Thyroid gland (tissue), 4 donors: ENCODE data around the gene PTPRN2. TPM values are rescaled to one million over a fixed set of nuclear protein-coding genes. Genes with fewer than 3 reads are reported as not detected.

Source experiments
- DNase-seq, 2 donors: peaks; one replicate each; pipeline ENCODE4 v3.0.0-alpha.2; 2019
- H3K27ac ChIP-seq, 3 donors: fragments of 200-600 bp; sonication (generic); 1 replicate in 2 of 3; 2 replicates in 1 of 3; pipeline ENCODE4 v1.5.1; 2016 to 2019; ENCODE audit warnings: mild to moderate bottlenecking in 1 of 3, moderate library complexity in 1 of 3
- H3K27me3 ChIP-seq: fragments of 200-600 bp; sonication (generic); one replicate; pipeline ENCODE4 v1.5.1; 2019
- H3K36me3 ChIP-seq, 2 donors: fragments of 200-600 bp; sonication (generic); one replicate each; pipeline ENCODE4 v1.5.1; 2016 to 2019
- H3K4me1 ChIP-seq, 2 donors: fragments of 200-600 bp; sonication (generic); one replicate each; pipeline ENCODE4 v1.5.1; 2017 to 2019
- H3K4me3 ChIP-seq, 3 donors: fragments of 200-600 bp; sonication (generic); replicated peaks in 1 of 3; 1 replicate in 2 of 3; 2 replicates in 1 of 3; pipeline ENCODE4 v1.5.1; 2016; ENCODE audit warnings: mild to moderate bottlenecking in 1 of 3
- H3K9me3 ChIP-seq: fragments of 200-600 bp; sonication (generic); one replicate; pipeline ENCODE4 v1.5.1; 2017
- CTCF ChIP-seq, 6 experiments: fragments of 200-600 bp in 3 of 6; fragments of 450-650 bp in 3 of 6; sonication (generic) in 3 of 6; IDR thresholded peaks; one replicate each; pipeline ENCODE4 v1.5.1; 2016 to 2019; ENCODE audit warnings: antibody characterized with exemption in 6 of 6, mild to moderate bottlenecking in 2 of 6, inconsistent platforms in 1 of 6, moderate library complexity in 1 of 6
- POLR2A ChIP-seq, 2 donors: fragments of 450-650 bp; IDR thresholded peaks; one replicate each; pipeline ENCODE4 v1.6.1; 2017; ENCODE audit warnings: antibody characterized with exemption in 2 of 2, mild to moderate bottlenecking in 2 of 2, moderate library complexity in 1 of 2
- WGBS, 2 donors: methylation state at CpG; one replicate each; pipeline ENCODE4 v1.1.5; 2017; 5-methylcytosine and 5-hydroxymethylcytosine counted together
- intact Hi-C: fragments of 100-400 bp; cut with DNase I; formaldehyde crosslinking; loops from one replicate; pipeline ENCODE4 v1.15.1; 2023
- total RNA-seq, 4 donors: library from RNA; depleted of rRNA; stranded (reverse); fragments of >200 nt; gene quantifications; one replicate each; pipeline ENCODE4 v1.2.3, GENCODE V29; 2016

PTPRN2 gene
- total RNA-seq, 4 donors from 2014 or later: 4.2 to 9.9 (median 7.7) TPM

DNA sequence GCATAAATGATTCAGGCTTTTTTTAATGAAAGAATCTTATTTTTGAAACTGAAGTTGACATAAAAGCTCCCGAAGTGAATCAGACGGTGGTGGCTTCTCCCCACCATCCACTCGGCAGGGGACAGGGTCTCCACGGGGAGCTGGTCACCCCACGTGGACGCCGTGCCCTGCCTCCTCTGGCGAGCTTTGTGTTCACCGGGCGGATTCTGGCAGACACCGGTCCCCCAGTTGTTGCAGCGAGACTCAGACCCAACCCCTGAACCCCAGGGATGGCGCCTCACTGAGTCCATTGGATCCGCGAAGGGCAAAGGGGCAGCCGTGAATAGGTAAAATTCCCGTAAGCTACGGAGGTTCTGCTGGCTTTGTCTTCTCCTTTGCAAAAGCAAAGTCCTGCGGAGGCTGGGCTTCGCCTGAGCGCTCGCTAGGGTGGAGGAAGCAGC is 38.4 kb downstream of the PTPRN2 start:
- TF ChIP-seq POLR2A (IDR thresholded peaks at IDR 0.05) (no peak), CTCF (IDR thresholded peaks at IDR 0.05) (no peak)
- Histone ChIP-seq H3K27ac (no peak overlapping the region), H3K36me3 (no peaks in the 10 kb centered on the region), H3K4me3 (no peak overlapping the region), H3K27me3 (no peaks in the 10 kb centered on the region), H3K9me3 (no peaks in the 10 kb centered on the region), H3K4me1 (no peaks in the 10 kb centered on the region)
- intact Hi-C loops: no loop called here
- 29 to 53% methylated on average over 7 to 20 of the region's 22 CpGs for WGBS, 2 donors
- DNase-seq: no peak

DNA sequence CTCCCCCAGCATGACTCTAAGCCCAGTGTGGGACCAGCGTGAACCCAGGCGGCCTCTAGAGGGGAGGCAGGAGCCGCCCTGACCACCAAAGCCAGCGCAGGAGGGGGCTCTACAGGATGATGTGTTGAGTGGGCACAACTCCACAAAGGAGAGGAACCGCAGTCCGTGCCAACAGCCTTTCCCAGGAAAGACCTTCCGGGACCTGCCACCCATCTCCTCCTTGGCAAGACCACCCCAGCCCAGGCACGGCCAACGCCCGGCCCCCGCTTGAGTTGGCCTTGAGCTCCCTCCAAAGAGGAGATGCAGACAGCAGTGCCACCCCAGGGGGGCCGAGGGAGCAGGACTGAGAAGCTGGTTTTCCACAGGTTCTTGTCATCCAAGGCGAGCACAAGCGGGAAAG is 38.9 kb downstream of the PTPRN2 start:
- no peak overlapping the region for H3K4me3 ChIP-seq
- no peak for DNase-seq

GRCh38 chr7:158547817-158548216 is 39.8 kb downstream of the PTPRN2 start:
- no peak for DNase-seq
- Histone ChIP-seq H3K36me3 (no peaks in the 10 kb centered on the region), H3K9me3 (no peaks in the 10 kb centered on the region), H3K4me1 (no peaks in the 10 kb centered on the region), H3K27ac (no peak overlapping the region), H3K4me3 (no peak overlapping the region), H3K27me3 (no peaks in the 10 kb centered on the region)
- intact Hi-C loops: no loop called here
- WGBS, 2 donors: 72 to 81% methylated on average over 6 to 8 of the region's 9 CpGs
- TF ChIP-seq CTCF (IDR thresholded peaks at IDR 0.05) (no peak), POLR2A (IDR thresholded peaks at IDR 0.05) (no peak)

More for the DNA sequence above, 38.9 kb downstream of the PTPRN2 start:
- 85 to 88% methylated on average over 11 to 14 of the region's 14 CpGs for WGBS, 2 donors
- H3K27ac ChIP-seq: no peak overlapping the region
- H3K27me3 ChIP-seq: no peaks in the 10 kb centered on the region
- no peaks in the 10 kb centered on the region for H3K36me3 ChIP-seq
- H3K4me1 ChIP-seq: no peaks in the 10 kb centered on the region
- TF ChIP-seq POLR2A (IDR thresholded peaks at IDR 0.05) (no peak), CTCF (IDR thresholded peaks at IDR 0.05) (no peak)
- intact Hi-C loops: no loop called here
- no peaks in the 10 kb centered on the region for H3K9me3 ChIP-seq

GRCh38 chr7:158546626-158547025 is 41.0 kb downstream of the PTPRN2 start:
- no peaks in the 10 kb centered on the region for H3K4me1 ChIP-seq
- 95% methylated on average over 6 to 10 of the region's 11 CpGs for WGBS, 2 donors
- DNase-seq: no peak
- intact Hi-C loops: no loop called here
- H3K27ac ChIP-seq: no peak overlapping the region
- no peak for TF ChIP-seq POLR2A (IDR thresholded peaks at IDR 0.05)
- no peak for TF ChIP-seq CTCF (IDR thresholded peaks at IDR 0.05)
- H3K36me3 ChIP-seq: no peaks in the 10 kb centered on the region
- no peaks in the 10 kb centered on the region for H3K9me3 ChIP-seq
- H3K27me3 ChIP-seq: no peaks in the 10 kb centered on the region
- no peak overlapping the region for H3K4me3 ChIP-seq

DNA sequence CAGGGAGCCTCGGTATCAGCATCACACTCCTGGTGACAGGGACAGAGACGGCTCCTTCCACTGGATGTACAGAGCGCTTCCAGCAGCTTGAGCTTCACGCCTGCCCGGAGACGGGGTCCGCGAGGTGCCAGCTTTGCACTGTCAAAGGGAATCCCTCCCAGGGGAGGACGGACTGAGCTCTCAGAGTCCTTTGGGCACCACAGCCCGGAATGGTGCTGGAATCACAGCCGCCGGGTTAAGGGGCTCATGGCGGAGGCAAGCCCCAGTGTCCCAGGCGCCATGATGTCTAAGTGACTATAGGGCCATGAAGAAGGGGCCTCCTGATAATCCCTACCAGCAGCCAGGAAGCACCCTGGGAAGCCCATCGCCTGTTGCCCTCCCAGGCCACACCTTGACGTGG is 41.4 kb downstream of the PTPRN2 start:
- WGBS, 2 donors: 85% methylated on average over 9 to 11 of the region's 16 CpGs
- no peaks in the 10 kb centered on the region for H3K27me3 ChIP-seq
- H3K9me3 ChIP-seq: no peaks in the 10 kb centered on the region

More for the DNA sequence above, 41.4 kb downstream of the PTPRN2 start:
- Histone ChIP-seq H3K4me1 (no peaks in the 10 kb centered on the region), H3K4me3 (no peak overlapping the region), H3K36me3 (no peaks in the 10 kb centered on the region), H3K27ac (no peak overlapping the region)
- TF ChIP-seq POLR2A (IDR thresholded peaks at IDR 0.05): no peak
- TF ChIP-seq CTCF (IDR thresholded peaks at IDR 0.05): no peak
- intact Hi-C loops: no loop called here
- no peak for DNase-seq
